ENCODE results near the gene TCF4.

- TF ChIP-seq, protein P1, sequence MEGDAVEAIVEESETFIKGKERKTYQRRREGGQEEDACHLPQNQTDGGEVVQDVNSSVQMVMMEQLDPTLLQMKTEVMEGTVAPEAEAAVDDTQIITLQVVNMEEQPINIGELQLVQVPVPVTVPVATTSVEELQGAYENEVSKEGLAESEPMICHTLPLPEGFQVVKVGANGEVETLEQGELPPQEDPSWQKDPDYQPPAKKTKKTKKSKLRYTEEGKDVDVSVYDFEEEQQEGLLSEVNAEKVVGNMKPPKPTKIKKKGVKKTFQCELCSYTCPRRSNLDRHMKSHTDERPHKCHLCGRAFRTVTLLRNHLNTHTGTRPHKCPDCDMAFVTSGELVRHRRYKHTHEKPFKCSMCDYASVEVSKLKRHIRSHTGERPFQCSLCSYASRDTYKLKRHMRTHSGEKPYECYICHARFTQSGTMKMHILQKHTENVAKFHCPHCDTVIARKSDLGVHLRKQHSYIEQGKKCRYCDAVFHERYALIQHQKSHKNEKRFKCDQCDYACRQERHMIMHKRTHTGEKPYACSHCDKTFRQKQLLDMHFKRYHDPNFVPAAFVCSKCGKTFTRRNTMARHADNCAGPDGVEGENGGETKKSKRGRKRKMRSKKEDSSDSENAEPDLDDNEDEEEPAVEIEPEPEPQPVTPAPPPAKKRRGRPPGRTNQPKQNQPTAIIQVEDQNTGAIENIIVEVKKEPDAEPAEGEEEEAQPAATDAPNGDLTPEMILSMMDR (IDR thresholded peaks at IDR 0.05), result no peak
- TF ChIP-seq POLR2A (IDR thresholded peaks at IDR 0.05), result no peak
Observed at GRCh38 chr18:55421308-55421614, 166.7 kb downstream of the TCF4 start.
